ENCODE measurements around the gene TSPAN32. TPM values are rescaled to one million over a fixed set of nuclear protein-coding genes. Genes with fewer than 3 reads are reported as not detected.

The TSPAN32 gene
- total and polyA plus RNA-seq, 12 donors: 2.3 to 47.5 (median 23.3) TPM

DNA sequence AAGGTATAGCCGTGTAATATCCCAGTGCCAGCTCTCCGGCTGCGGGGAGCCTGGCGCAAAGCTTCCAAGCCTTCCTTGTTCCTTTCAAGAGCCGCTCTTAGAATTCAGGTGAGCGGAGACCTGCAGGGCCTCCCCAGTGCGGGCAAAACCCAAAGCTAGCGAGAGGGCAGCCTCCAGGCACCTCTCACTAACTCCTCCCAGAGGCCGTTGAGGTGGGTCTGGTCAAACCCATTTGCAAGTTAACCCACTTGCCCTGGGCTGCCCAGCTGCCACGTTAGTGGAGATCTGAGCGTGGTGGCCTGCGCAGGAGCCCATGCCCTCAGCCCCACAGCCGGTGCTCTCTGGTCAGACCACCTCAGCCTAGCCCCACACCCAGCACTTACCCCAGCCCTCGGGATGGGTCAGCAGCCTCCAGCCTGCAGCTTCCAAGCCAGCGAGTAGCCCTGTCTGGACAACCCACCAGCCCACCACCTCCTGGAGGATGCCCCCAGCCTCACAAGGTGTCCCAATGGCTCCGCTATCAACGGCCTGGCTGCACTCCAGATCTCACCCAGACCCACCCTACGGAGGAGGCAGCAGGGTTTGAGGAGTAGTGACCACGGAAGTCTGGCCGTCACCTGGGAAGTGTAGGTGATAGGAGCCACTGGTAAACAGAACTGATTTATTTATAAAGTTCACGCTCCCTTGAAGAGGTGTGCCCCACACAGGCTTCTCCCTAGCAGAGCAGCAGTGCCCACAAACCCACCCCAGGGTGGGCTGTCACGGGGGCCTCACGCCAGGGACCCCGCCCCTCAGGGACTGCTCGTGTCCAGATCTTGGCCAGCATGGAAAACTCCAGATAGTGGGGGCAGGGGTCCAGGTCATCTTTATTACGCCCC, 33.7 kb upstream of the TSPAN32 start:
- peak overlapping the region in 1 of 10 donors; percentile 89 for H3K27ac ChIP-seq
- no peaks in the 10 kb centered on the region for H3K36me3 ChIP-seq
- H3K9me3 ChIP-seq: no peaks in the 10 kb centered on the region
- intact Hi-C loops (cut with DNase I): no loop called here
- ATAC-seq (no peak), DNase-seq (no peak)
- WGBS, 2 donors: 70 to 71% methylated on average over 26 of the region's 26 CpGs
- peaks cover 27 to 69% (median 56%) of the 10 kb centered on the region in 7 donors for H3K27me3 ChIP-seq
- H3K4me3 ChIP-seq: peak overlapping the region in 3 of 10 donors; percentile 44 to 56 (median 51)
- TF ChIP-seq, protein P1, sequence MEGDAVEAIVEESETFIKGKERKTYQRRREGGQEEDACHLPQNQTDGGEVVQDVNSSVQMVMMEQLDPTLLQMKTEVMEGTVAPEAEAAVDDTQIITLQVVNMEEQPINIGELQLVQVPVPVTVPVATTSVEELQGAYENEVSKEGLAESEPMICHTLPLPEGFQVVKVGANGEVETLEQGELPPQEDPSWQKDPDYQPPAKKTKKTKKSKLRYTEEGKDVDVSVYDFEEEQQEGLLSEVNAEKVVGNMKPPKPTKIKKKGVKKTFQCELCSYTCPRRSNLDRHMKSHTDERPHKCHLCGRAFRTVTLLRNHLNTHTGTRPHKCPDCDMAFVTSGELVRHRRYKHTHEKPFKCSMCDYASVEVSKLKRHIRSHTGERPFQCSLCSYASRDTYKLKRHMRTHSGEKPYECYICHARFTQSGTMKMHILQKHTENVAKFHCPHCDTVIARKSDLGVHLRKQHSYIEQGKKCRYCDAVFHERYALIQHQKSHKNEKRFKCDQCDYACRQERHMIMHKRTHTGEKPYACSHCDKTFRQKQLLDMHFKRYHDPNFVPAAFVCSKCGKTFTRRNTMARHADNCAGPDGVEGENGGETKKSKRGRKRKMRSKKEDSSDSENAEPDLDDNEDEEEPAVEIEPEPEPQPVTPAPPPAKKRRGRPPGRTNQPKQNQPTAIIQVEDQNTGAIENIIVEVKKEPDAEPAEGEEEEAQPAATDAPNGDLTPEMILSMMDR (IDR thresholded peaks at IDR 0.05): no peak
- peaks cover 3 to 38% (median 23%) of the 10 kb centered on the region in 9 donors for H3K4me1 ChIP-seq

- 1% methylated on average over 75 to 89 of the region's 89 CpGs for WGBS, 2 donors
- Histone ChIP-seq H3K27ac (peak overlapping the region in 2 of 10 donors; percentile 29 to 89), H3K4me1 (peaks cover 3 to 38% (median 23%) of the 10 kb centered on the region in 9 donors), H3K4me3 (peak overlapping the region; percentile 15 to 56 (median 43)), H3K27me3 (peaks cover 27 to 69% (median 62%) of the 10 kb centered on the region in 7 donors), H3K36me3 (no peaks in the 10 kb centered on the region), H3K9me3 (no peaks in the 10 kb centered on the region)
- peak; percentile 17 to 49 for DNase-seq
- intact Hi-C loops (cut with DNase I): no loop called here
- TF ChIP-seq, protein P1 (IDR thresholded peaks at IDR 0.05): no peak
- peak in 3 of 8 donors; percentile 30 to 37 (median 32) for ATAC-seq
These were observed 32.8 kb upstream of the TSPAN32 start for GRCh38 chr11:2268729-2269600.

GRCh38 chr11:2269601-2270321, 32.1 kb upstream of the TSPAN32 start:
- peak overlapping the region; percentile 15 to 56 (median 43) for H3K4me3 ChIP-seq

More at GRCh38 chr11:2269601-2270321, 32.1 kb upstream of the TSPAN32 start:
- Histone ChIP-seq H3K27ac (peak overlapping the region in 2 of 10 donors; percentile 29 to 89), H3K27me3 (peaks cover 27 to 77% (median 66%) of the 10 kb centered on the region in 7 donors), H3K36me3 (no peaks in the 10 kb centered on the region), H3K9me3 (no peaks in the 10 kb centered on the region), H3K4me1 (peaks cover 3 to 38% (median 23%) of the 10 kb centered on the region in 9 donors)
- ATAC-seq (peak in 4 of 8 donors; percentile 41 to 64 (median 58)), DNase-seq (peak; percentile 5 to 52)
- intact Hi-C loops (cut with DNase I): no loop called here
- TF ChIP-seq, protein P1 (IDR thresholded peaks at IDR 0.05): peak in 2 of 9 donors; percentile 15 to 25
- 1% methylated on average over 101 to 104 of the region's 104 CpGs for WGBS, 2 donors
